H9 (cell line): ENCODE data around the gene MED28. TPM values are rescaled to one million over a fixed set of nuclear protein-coding genes. Genes with fewer than 3 reads are reported as not detected.

Experiments
- DNase-seq: peaks from one replicate; pipeline ENCODE4 v3.0.0-alpha.2; 2017
- H2AFZ ChIP-seq: one replicate; pipeline ENCODE4 v1.6.1; 2013; ENCODE audit warnings: mild to moderate bottlenecking, low read length, control low read depth, moderate library complexity
- H2AK5ac ChIP-seq: 2 replicates; pipeline ENCODE4 v1.6.1; 2013; ENCODE audit warnings: low read length, control low read depth, mixed read lengths; ENCODE audit not compliant: insufficient read length
- H2BK120ac ChIP-seq: one replicate; pipeline ENCODE4 v1.6.1; 2013; ENCODE audit warnings: low read depth, mild to moderate bottlenecking, low read length, control low read depth, inconsistent platforms; ENCODE audit not compliant: poor library complexity, severe bottlenecking
- H2BK12ac ChIP-seq: 2 replicates; pipeline ENCODE4 v1.6.1; 2013; ENCODE audit warnings: low read length, control low read depth, mixed read lengths, low read depth; ENCODE audit not compliant: insufficient read length
- H2BK15ac ChIP-seq: 2 replicates; pipeline ENCODE4 v1.6.1; 2013; ENCODE audit warnings: low read depth, low read length, control low read depth
- H2BK20ac ChIP-seq: one replicate; pipeline ENCODE4 v1.6.1; 2013; ENCODE audit warnings: low read depth, mild to moderate bottlenecking, low read length, control low read depth, inconsistent platforms; ENCODE audit not compliant: poor library complexity, severe bottlenecking
- H2BK5ac ChIP-seq: 2 replicates; pipeline ENCODE4 v1.6.1; 2013; ENCODE audit warnings: low read length, control low read depth, mixed read lengths; ENCODE audit not compliant: insufficient read length
- H3K14ac ChIP-seq: 2 replicates; pipeline ENCODE4 v1.6.1; 2013; ENCODE audit warnings: low read length, control low read depth; ENCODE audit not compliant: insufficient read depth
- H3K18ac ChIP-seq: 2 replicates; pipeline ENCODE4 v1.6.1; 2013; ENCODE audit warnings: low read depth, mild to moderate bottlenecking, mixed read lengths, low read length, control low read depth; ENCODE audit not compliant: insufficient read length
- H3K23ac ChIP-seq: 2 replicates; pipeline ENCODE4 v1.6.1; 2013; ENCODE audit warnings: low read length, control low read depth, mixed read lengths, low read depth; ENCODE audit not compliant: insufficient read length
- H3K23me2 ChIP-seq: 2 replicates; pipeline ENCODE4 v1.6.1; 2013; ENCODE audit warnings: low read depth, mild to moderate bottlenecking, mixed read lengths, low read length, control low read depth; ENCODE audit not compliant: insufficient read length, poor library complexity, severe bottlenecking
- H3K27ac ChIP-seq: 2 replicates; pipeline ENCODE4 v1.5.1; 2013; ENCODE audit warnings: low read length, control low read depth, mixed read lengths, low read depth; ENCODE audit not compliant: insufficient read length
- H3K27me3 ChIP-seq: 2 replicates; pipeline ENCODE4 v1.6.1; 2013; ENCODE audit warnings: low read length, control low read depth, inconsistent platforms; ENCODE audit not compliant: insufficient read depth
- H3K4ac ChIP-seq: 2 replicates; pipeline ENCODE4 v1.6.1; 2013; ENCODE audit warnings: low read depth, mild to moderate bottlenecking, control low read depth, inconsistent platforms, low read length, moderate library complexity
- H3K4me1 ChIP-seq: 2 replicates; pipeline ENCODE4 v1.6.1; 2013; ENCODE audit warnings: low read length, control low read depth, inconsistent platforms; ENCODE audit not compliant: insufficient read depth
- H3K4me2 ChIP-seq: 2 replicates; pipeline ENCODE4 v1.6.1; 2013; ENCODE audit warnings: low read length, control low read depth, mixed read lengths; ENCODE audit not compliant: insufficient read length, insufficient read depth
- H3K56ac ChIP-seq: 2 replicates; pipeline ENCODE4 v1.6.1; 2013; ENCODE audit warnings: low read depth, mild to moderate bottlenecking, mixed read lengths, low read length, control low read depth; ENCODE audit not compliant: insufficient read length
- H3K79me1 ChIP-seq: 2 replicates; pipeline ENCODE4 v1.6.1; 2013; ENCODE audit warnings: low read depth, mild to moderate bottlenecking, moderate library complexity, low read length, control low read depth, inconsistent platforms; ENCODE audit not compliant: insufficient read depth, poor library complexity, severe bottlenecking
- H3K79me2 ChIP-seq: 2 replicates; pipeline ENCODE4 v1.6.1; 2013; ENCODE audit warnings: low read length, control low read depth, inconsistent platforms; ENCODE audit not compliant: insufficient read depth
- H3K9ac ChIP-seq: 2 replicates; pipeline ENCODE4 v1.6.1; 2013; ENCODE audit warnings: low read length, control low read depth, mixed read lengths; ENCODE audit not compliant: insufficient read length; ENCODE audit errors: extremely low read depth
- H3K9me3 ChIP-seq: one replicate; pipeline ENCODE4 v1.6.1; 2013; ENCODE audit warnings: low read depth, low read length, inconsistent platforms; ENCODE audit not compliant: control insufficient read depth
- H3T11ph ChIP-seq: one replicate; pipeline ENCODE4 v1.6.1; 2013; ENCODE audit warnings: mild to moderate bottlenecking, low read length, control low read depth, inconsistent platforms
- H4K20me1 ChIP-seq: one replicate; pipeline ENCODE4 v1.6.1; 2013; ENCODE audit not compliant: control insufficient read depth, insufficient read length, insufficient read depth
- H4K5ac ChIP-seq: 2 replicates; pipeline ENCODE4 v1.6.1; 2013; ENCODE audit warnings: low read depth, mild to moderate bottlenecking, mixed read lengths, low read length, control low read depth; ENCODE audit not compliant: insufficient read length
- H4K8ac ChIP-seq: replicated peaks from 2 replicates; pipeline ENCODE4 v1.6.1; 2013; ENCODE audit warnings: low read length, control low read depth, mixed read lengths, low read depth; ENCODE audit not compliant: insufficient read length
- H4K91ac ChIP-seq: 2 replicates; pipeline ENCODE4 v1.6.1; 2013; ENCODE audit warnings: low read depth, mild to moderate bottlenecking, moderate library complexity, mixed read lengths, low read length, control low read depth; ENCODE audit not compliant: insufficient read length
- H3K27ac Mint-ChIP-seq, 3 experiments: 2 replicates in 2 of 3; 3 replicates in 1 of 3; pipeline ENCODE4 v1.8.0; 2020 to 2021; ENCODE audit warnings: mixed read lengths in 3 of 3, mild to moderate bottlenecking in 1 of 3, moderate library complexity in 1 of 3
- H3K27me3 Mint-ChIP-seq: 2 replicates; pipeline ENCODE4 v1.8.0; 2021; ENCODE audit warnings: low read depth, mild to moderate bottlenecking, moderate library complexity, mixed read lengths
- H3K36me3 Mint-ChIP-seq, 3 experiments: 2 replicates in 2 of 3; 3 replicates in 1 of 3; pipeline ENCODE4 v1.8.0; 2020 to 2021; ENCODE audit warnings: low read depth in 3 of 3, mixed read lengths in 3 of 3; ENCODE audit not compliant: insufficient read depth in 1 of 3
- H3K4me1 Mint-ChIP-seq, 2 experiments: 2 replicates each; pipeline ENCODE4 v1.8.0; 2020; ENCODE audit warnings: mixed read lengths in 2 of 2
- H3K4me3 Mint-ChIP-seq, 2 experiments: 2 replicates in 1 of 2; 3 replicates in 1 of 2; pipeline ENCODE4 v1.8.0; 2020 to 2021; ENCODE audit warnings: mild to moderate bottlenecking in 2 of 2, mixed read lengths in 2 of 2, moderate library complexity in 1 of 2
- H3K9me3 Mint-ChIP-seq, 2 experiments: 2 replicates in 1 of 2; 3 replicates in 1 of 2; pipeline ENCODE4 v1.8.0; 2020; ENCODE audit warnings: mild to moderate bottlenecking in 2 of 2, mixed read lengths in 2 of 2, moderate library complexity in 1 of 2
- WGBS: extraction: QIAGEN DNeasy Blood & Tissue Kit; methylation state at CpG from one replicate; pipeline ENCODE4 v1.1.7; 2013; ENCODE audit warnings: missing lambda C conversion rate, low lambda C conversion rate, mixed read lengths; ENCODE audit not compliant: insufficient read length; ENCODE audit errors: extremely low coverage; 5-methylcytosine and 5-hydroxymethylcytosine counted together
- total RNA-seq: library from RNA; stranded (reverse); gene quantifications from 2 replicates; pipeline ENCODE4 v1.2.1, GENCODE V29; 2021
- TF ChIP-seq, protein P1 (sequence below): fragments of 200-600 bp; sonication (generic); conservative IDR thresholded peaks from 3 replicates; pipeline ENCODE4 v1.8.0; 2021; ENCODE audit warnings: antibody characterized with exemption, mild to moderate bottlenecking

Gene MED28
- total RNA-seq, 1 experiment from 2014 or later: 90.4 TPM

DNA sequence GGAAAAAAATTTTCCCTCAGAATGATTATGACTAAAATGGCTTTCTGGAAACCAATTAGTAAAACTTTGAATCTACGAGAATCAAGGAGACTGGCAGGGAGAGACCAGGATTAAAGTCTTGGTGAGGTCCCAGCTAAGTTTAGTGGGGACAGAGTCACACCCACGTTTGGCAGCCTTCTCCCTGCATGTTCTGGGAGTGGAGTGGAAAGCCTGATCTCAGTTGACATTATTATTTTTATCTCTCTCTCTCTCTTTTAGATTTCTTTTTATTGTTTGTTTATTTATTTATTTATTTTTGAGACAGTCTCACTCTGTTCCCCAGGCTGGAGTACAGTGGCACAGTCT, 67.8 kb downstream of the MED28 start:
- no CpG with 5 or more reads among the region's 2 CpGs for WGBS
- Histone ChIP-seq H2BK12ac (no peak overlapping the region), H2BK15ac (no peak overlapping the region), H4K8ac (no peak overlapping the region), H3K27ac (no peak overlapping the region), H3T11ph (no peak overlapping the region), H4K5ac (no peak overlapping the region), H3K27me3 (no peaks in the 10 kb centered on the region), H3K79me2 (no peaks in the 10 kb centered on the region), H4K91ac (no peak overlapping the region), H3K14ac (no peak overlapping the region), H2BK20ac (no peak overlapping the region), H3K23me2 (no peaks in the 10 kb centered on the region), H2AFZ (no peak overlapping the region), H3K56ac (no peak overlapping the region), H3K9me3 (no peaks in the 10 kb centered on the region), H2AK5ac (no peak overlapping the region), H3K23ac (no peak overlapping the region), H4K20me1 (no peaks in the 10 kb centered on the region), H2BK5ac (no peak overlapping the region), H3K4me1 (no peaks in the 10 kb centered on the region), H3K4ac (no peak overlapping the region), H2BK120ac (no peak overlapping the region), H3K4me2 (no peak overlapping the region), H3K9ac (no peak overlapping the region), H3K18ac (no peak overlapping the region), H3K79me1 (no peaks in the 10 kb centered on the region)
- TF ChIP-seq, protein P1, sequence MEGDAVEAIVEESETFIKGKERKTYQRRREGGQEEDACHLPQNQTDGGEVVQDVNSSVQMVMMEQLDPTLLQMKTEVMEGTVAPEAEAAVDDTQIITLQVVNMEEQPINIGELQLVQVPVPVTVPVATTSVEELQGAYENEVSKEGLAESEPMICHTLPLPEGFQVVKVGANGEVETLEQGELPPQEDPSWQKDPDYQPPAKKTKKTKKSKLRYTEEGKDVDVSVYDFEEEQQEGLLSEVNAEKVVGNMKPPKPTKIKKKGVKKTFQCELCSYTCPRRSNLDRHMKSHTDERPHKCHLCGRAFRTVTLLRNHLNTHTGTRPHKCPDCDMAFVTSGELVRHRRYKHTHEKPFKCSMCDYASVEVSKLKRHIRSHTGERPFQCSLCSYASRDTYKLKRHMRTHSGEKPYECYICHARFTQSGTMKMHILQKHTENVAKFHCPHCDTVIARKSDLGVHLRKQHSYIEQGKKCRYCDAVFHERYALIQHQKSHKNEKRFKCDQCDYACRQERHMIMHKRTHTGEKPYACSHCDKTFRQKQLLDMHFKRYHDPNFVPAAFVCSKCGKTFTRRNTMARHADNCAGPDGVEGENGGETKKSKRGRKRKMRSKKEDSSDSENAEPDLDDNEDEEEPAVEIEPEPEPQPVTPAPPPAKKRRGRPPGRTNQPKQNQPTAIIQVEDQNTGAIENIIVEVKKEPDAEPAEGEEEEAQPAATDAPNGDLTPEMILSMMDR: no peak
- Mint-ChIP-seq H3K27ac (no peak overlapping the region), H3K36me3 (no peaks in the 10 kb centered on the region; a peak in 1 of 7 replicates), H3K4me3 (no peak overlapping the region), H3K4me1 (no peaks in the 10 kb centered on the region), H3K27me3 (peaks cover 3% of the 10 kb centered on the region; the same call in 1 of the 2 replicates), H3K9me3 (peaks cover 4 to 6% of the 10 kb centered on the region in 2 experiments; a peak in 4 of 5 replicates)
- no peak for DNase-seq

Other genes with a start within 250 kb of the MED28 start
- 23.5 and 24.4 TPM in 2 replicates for gene QDPR, start 102.6 kb upstream of the MED28 start, total RNA-seq
- not detected in 2 replicates for gene CLRN2, start 99.5 kb upstream of the MED28 start, total RNA-seq
- 48.1 and 53.2 TPM in 2 replicates for gene LAP3, start 37.4 kb upstream of the MED28 start, total RNA-seq
- 0.07 and 0.09 TPM in 2 replicates for gene FAM184B, start 167.0 kb downstream of the MED28 start, total RNA-seq
- gene DCAF16, start 196.1 kb downstream of the MED28 start, total RNA-seq: 46.2 and 51.1 TPM in 2 replicates
- 42.3 and 48.8 TPM in 2 replicates for gene NCAPG, start 196.3 kb downstream of the MED28 start, total RNA-seq